ENCODE data around the gene SSBP3.

SSBP3 gene

DNA sequence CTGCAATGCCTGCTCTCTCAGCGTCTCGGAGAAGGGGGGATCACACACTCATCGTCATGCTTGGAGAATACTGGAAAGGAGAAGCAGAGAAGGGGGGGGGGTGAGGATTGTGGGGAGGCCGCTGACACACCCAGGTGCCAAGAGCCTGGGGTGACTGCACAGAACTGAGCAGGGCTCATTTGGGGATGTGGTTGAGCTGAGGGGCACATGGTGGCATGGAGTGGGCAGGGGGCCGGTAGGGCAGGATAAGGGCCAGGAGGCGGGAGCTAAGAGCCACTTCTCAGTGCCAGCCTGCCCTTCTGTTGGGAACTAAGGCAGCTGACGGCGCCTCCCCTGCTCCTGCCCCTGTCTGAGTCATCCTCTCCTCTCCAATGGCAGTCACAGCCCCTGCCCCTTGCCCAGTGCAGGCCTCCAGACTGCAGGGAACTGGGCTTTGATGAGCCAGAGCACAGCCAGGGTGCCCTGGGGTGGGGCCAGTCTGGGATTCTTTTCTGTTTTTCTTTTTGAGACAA lies 179.0 kb downstream of the SSBP3 start:
- H3K9ac ChIP-seq (ENCODE audit: low read length), result no peak overlapping the region
- no peaks in the 10 kb centered on the region for H4K20me1 ChIP-seq (ENCODE audit: low read depth, low read length)
- TF ChIP-seq, protein P1, sequence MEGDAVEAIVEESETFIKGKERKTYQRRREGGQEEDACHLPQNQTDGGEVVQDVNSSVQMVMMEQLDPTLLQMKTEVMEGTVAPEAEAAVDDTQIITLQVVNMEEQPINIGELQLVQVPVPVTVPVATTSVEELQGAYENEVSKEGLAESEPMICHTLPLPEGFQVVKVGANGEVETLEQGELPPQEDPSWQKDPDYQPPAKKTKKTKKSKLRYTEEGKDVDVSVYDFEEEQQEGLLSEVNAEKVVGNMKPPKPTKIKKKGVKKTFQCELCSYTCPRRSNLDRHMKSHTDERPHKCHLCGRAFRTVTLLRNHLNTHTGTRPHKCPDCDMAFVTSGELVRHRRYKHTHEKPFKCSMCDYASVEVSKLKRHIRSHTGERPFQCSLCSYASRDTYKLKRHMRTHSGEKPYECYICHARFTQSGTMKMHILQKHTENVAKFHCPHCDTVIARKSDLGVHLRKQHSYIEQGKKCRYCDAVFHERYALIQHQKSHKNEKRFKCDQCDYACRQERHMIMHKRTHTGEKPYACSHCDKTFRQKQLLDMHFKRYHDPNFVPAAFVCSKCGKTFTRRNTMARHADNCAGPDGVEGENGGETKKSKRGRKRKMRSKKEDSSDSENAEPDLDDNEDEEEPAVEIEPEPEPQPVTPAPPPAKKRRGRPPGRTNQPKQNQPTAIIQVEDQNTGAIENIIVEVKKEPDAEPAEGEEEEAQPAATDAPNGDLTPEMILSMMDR (IDR thresholded peaks at IDR 0.05; ENCODE audit: insufficient read depth, low read length, poor library complexity, severe bottlenecking), result no peak
- no peak for TF ChIP-seq EZH2phosphoT487 (conservative IDR thresholded peaks at IDR 0.05; ENCODE audit: low read length)
- no peaks in the 10 kb centered on the region for H3K36me3 ChIP-seq (ENCODE audit: low read length)
- no peak overlapping the region for H2AFZ ChIP-seq (ENCODE audit: low read depth, low read length, severe bottlenecking)
- no peak overlapping the region for H3K4me2 ChIP-seq (ENCODE audit: low read depth, low read length, poor library complexity, severe bottlenecking)
- no peak overlapping the region for H3K27ac ChIP-seq (ENCODE audit: low read depth, low read length)
- H3F3A ChIP-seq (ENCODE audit: insufficient read depth), result no peaks in the 10 kb centered on the region
- no peaks in the 10 kb centered on the region for H3K9me2 ChIP-seq (replicated peaks; ENCODE audit: insufficient read depth, low read length)
- no peaks in the 10 kb centered on the region for H3K27me3 ChIP-seq (ENCODE audit: low read length)
- no peaks in the 10 kb centered on the region for H3K9me3 ChIP-seq (ENCODE audit: insufficient read depth, low read length)
- no peaks in the 10 kb centered on the region for H3K79me2 ChIP-seq (ENCODE audit: insufficient read depth, low read length)
- H3K4me3 ChIP-seq (ENCODE audit: insufficient read depth, low read length, poor library complexity, severe bottlenecking), result no peak overlapping the region

GRCh38 chr1:54225986-54226559 lies 180.1 kb downstream of the SSBP3 start:
- H3K27ac ChIP-seq (ENCODE audit: low read depth, low read length), result no peak overlapping the region
- no peaks in the 10 kb centered on the region for H3K79me2 ChIP-seq (ENCODE audit: insufficient read depth, low read length)
- TF ChIP-seq, protein P1 (IDR thresholded peaks at IDR 0.05; ENCODE audit: insufficient read depth, low read length, poor library complexity, severe bottlenecking), result no peak
- TF ChIP-seq EZH2phosphoT487 (conservative IDR thresholded peaks at IDR 0.05; ENCODE audit: low read length), result no peak
- H2AFZ ChIP-seq (ENCODE audit: low read depth, low read length, severe bottlenecking), result no peak overlapping the region
- H3K27me3 ChIP-seq (ENCODE audit: low read length), result no peaks in the 10 kb centered on the region
- no peaks in the 10 kb centered on the region for H3K9me2 ChIP-seq (replicated peaks; ENCODE audit: insufficient read depth, low read length)
- H3K4me3 ChIP-seq (ENCODE audit: insufficient read depth, low read length, poor library complexity, severe bottlenecking), result no peak overlapping the region
- no peaks in the 10 kb centered on the region for H4K20me1 ChIP-seq (ENCODE audit: low read depth, low read length)
- H3K36me3 ChIP-seq (ENCODE audit: low read length), result no peaks in the 10 kb centered on the region
- H3K9me3 ChIP-seq (ENCODE audit: insufficient read depth, low read length), result no peaks in the 10 kb centered on the region
- H3K4me2 ChIP-seq (ENCODE audit: low read depth, low read length, poor library complexity, severe bottlenecking), result no peak overlapping the region
- no peaks in the 10 kb centered on the region for H3F3A ChIP-seq (ENCODE audit: insufficient read depth)
- H3K9ac ChIP-seq (ENCODE audit: low read length), result no peak overlapping the region

GRCh38 chr1:54225378-54225777 lies 180.8 kb downstream of the SSBP3 start:
- Histone ChIP-seq H3K27ac (ENCODE audit: low read depth, low read length) (no peak overlapping the region), H3F3A (ENCODE audit: insufficient read depth) (no peaks in the 10 kb centered on the region), H3K27me3 (ENCODE audit: low read length) (no peaks in the 10 kb centered on the region), H3K4me2 (ENCODE audit: low read depth, low read length, poor library complexity, severe bottlenecking) (no peak overlapping the region), H2AFZ (ENCODE audit: low read depth, low read length, severe bottlenecking) (no peak overlapping the region), H3K4me3 (ENCODE audit: insufficient read depth, low read length, poor library complexity, severe bottlenecking) (no peak overlapping the region), H3K9me3 (ENCODE audit: insufficient read depth, low read length) (no peaks in the 10 kb centered on the region), H3K79me2 (ENCODE audit: insufficient read depth, low read length) (no peaks in the 10 kb centered on the region), H4K20me1 (ENCODE audit: low read depth, low read length) (no peaks in the 10 kb centered on the region), H3K9me2 (replicated peaks; ENCODE audit: insufficient read depth, low read length) (no peaks in the 10 kb centered on the region), H3K9ac (ENCODE audit: low read length) (no peak overlapping the region), H3K36me3 (ENCODE audit: low read length) (no peaks in the 10 kb centered on the region)
- TF ChIP-seq, protein P1 (IDR thresholded peaks at IDR 0.05; ENCODE audit: insufficient read depth, low read length, poor library complexity, severe bottlenecking), result no peak
- TF ChIP-seq EZH2phosphoT487 (conservative IDR thresholded peaks at IDR 0.05; ENCODE audit: low read length), result no peak
